ENCODE measurements around the gene DNMT3B.
"Not testable (repeated sequence)": the region's sequence is repeated elsewhere in the genome, so short reads cannot be mapped to it uniquely, and the experiment has no call there.

The DNMT3B gene

DNA sequence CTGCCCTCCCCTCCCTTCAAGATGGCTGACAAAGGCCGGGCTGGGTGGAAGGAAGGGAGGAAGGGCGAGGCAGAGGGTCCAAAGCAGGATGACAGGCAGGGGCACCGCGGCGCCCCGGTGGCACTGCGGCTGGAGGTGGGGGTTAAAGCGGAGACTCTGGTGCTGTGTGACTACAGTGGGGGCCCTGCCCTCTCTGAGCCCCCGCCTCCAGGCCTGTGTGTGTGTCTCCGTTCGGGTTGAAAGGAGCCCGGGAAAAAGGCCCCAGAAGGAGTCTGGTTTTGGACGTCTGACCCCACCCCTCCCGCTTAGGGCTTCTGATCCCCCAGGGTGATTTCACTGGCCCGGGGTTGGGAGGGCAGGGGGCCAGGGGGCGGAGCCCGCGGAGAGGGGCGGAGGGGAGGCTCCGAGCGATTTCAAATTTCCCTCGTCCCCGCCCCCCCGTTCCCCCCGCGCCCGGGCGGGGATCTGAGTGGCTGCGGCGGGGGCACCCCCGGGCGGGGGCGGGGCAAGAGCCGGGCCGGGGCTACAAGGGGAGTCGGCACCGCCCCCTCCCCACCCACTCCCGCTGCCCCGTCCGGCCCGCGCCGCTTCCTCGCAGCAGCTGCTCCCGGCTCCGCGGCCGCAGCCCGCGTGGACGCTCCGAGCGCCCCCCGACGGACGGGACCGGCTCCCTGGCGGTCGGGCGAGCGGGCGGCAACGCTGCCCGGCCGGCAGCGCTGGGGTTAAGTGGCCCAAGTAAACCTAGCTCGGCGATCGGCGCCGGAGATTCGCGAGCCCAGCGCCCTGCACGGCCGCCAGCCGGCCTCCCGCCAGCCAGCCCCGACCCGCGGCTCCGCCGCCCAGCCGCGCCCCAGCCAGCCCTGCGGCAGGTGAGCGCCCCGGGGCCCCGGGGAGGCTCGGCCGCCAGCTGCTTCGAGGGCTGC is at the start of gene DNMT3B:
DNMT3B (plus strand) TSS at position 555 of the 923 bp plus-strand sequence. CDS start 17,939 bp downstream, outside the sequence.
- in situ Hi-C loops (cut with MboI; ENCODE audit: low sequenced_read_pairs), result no loop called here

DNA sequence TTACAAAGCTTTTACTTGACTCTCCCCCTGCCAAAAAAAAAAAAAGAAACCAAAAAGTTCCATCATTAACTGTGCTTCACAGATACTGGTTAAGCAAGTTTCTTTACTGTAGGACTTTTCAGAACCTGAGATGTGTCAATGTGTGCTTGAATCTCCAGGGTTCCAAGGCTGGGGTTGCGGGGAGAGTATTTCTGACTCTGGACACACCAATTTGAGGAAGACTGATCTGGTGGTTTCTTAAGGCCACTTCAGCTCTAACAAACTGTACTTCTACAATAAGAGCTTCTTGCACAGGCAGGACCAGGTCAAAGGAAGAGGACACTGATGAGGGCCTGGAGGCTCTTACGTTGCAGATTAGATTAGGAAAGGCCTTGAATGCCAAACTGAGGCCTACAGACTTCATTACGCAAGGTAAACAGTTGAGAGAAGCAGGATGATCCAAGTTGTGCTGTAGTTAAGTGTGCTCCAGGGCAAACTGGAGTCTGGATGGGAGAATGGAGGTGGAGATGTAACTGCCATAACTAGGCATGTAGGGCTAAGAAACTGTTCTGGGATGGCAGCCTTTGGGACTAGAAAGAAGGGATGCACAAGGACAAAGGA is 43.3 kb upstream of the DNMT3B start:
- in situ Hi-C loops (cut with MboI; ENCODE audit: low sequenced_read_pairs), result no loop called here

DNA sequence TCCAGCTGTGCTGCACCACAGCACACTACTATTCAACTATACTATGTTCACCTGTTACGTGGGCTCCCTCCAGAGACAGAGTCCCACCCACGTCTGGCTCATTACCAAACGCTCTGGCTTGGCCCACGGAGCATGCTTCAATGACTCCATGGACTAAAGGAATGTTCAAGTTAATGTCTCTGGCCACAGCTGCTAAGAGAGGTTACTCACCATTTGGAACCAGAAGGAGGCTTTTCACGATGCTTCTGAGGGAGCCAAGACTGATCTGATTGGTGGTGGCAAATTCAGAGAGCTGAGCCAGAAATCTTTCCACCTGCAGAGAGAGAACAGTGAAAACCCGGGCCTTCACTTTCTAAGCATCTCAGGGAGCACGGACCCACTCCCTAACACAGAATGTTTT is 34.5 kb upstream of the DNMT3B start:
- in situ Hi-C loops (cut with MboI; ENCODE audit: low sequenced_read_pairs), result no loop called here

DNA sequence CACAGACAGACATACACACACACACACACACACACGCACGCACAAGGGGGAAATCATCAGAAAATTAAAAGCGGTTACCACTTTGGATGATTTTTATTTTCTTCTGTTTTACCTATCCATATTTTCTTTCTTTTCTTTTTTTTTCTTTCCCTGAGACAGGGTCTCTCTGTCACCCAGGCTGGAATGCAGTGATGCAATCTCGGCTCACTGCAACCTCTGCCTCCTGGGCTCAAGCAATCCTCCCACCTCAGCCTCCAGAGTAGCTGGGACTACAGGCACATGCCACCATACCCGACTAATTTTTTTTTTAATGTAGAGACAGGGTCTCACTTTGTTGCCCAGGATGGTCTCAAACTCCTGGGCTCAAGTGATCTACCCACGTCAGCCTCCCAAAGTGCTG is 33.8 kb upstream of the DNMT3B start:
- in situ Hi-C loops (cut with MboI; ENCODE audit: low sequenced_read_pairs), result not testable (repeated sequence)

DNA sequence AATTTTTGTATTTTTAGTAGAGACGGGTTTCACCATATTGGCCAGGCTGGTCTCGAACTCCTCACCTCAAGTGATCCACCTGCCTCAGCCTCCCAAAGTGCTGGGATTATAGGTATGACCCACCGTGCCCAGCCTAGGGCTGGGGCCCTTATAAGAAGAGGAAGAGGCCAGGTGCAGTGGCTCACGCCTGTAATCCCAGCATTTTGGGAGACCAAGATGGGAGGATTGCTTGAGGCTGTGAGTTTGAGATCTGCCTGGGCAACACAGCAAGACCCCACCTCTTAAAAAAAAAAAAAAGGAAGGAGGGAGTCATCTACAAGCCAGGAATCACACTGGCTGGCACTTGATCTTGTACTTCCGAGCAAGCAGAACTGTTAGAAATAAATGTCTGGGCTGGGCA is 32.9 kb upstream of the DNMT3B start:
- in situ Hi-C loops (cut with MboI; ENCODE audit: low sequenced_read_pairs), result not testable (repeated sequence)

DNA sequence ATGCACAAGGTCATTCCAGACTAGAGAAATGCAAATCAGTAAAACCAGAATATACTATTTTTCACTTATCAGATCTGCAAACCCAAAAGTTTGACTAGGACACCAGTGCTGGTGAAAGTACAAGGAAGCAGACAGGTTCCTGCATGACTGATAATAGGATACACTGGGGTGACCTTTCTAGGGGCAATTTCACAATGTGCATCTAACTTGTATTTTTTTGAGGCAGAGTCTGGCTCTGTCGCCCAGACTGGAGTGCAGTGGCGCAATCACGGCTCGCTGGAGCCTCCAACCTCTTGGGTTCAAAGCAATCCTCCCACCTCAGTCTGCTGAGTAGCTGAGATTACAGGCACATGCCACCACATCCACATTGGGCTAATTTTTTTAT is 30.3 kb upstream of the DNMT3B start:
- in situ Hi-C loops (cut with MboI; ENCODE audit: low sequenced_read_pairs), result no loop called here

DNA sequence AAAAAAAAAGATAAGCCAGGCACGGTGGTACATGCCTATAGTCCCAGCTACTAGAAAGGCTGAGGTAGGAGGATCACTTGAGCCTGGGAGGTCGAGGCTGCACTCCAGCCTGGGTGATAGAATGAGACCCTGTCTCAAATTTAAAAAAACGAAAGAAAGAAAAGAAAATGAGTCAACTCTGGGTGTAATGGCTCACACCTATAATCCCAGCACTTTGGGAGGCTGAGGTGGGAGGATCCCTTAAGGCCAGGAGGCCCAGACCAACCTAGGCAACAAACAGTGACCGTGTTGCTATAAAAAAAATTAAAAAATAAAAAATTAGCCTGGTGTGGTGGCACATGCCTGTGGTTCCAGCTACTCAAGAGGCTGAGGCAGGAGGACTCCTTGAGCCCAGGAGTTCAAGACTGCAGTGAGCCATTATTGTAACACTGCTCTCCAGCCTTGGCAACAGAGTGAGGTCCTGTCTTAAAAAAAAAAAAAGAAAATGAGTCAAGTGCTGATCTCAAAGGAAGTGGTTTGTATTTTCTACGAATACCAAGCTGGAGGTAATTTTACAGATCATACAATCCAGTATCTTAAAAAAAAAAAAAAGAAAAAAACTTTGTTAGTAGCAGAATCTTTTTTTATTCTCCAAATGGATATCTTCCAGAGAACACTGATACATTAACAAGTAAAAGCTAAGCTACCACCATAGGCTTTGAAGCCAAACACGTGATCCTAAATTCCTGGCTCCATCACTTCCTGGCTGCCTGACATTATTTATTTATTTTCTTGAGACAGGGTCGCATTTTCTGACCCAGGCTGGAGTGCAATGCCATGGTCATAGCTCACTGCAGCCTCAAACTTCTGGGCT is 24.6 kb upstream of the DNMT3B start:
- in situ Hi-C loops (cut with MboI; ENCODE audit: low sequenced_read_pairs), result no loop called here

DNA sequence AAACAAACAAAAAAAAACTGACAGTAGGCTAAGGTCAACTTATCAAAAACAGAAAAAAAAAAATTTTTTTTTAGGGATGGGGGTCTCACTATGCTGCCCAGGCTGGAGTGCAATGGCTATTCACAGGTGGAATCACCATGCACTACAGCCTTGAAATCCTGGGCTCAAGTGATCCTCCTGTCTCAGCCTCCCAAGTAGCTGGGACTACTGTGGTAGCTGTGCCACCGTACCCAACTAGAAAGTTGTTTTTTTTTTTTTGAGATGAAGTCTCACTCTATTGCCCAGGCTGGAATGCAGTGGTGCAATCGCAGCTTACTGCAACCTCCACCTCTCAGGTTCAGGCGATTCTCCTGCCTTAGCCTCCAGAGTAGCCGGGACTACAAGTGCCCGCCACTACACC is 21.0 kb upstream of the DNMT3B start:
- in situ Hi-C loops (cut with MboI; ENCODE audit: low sequenced_read_pairs), result no loop called here

DNA sequence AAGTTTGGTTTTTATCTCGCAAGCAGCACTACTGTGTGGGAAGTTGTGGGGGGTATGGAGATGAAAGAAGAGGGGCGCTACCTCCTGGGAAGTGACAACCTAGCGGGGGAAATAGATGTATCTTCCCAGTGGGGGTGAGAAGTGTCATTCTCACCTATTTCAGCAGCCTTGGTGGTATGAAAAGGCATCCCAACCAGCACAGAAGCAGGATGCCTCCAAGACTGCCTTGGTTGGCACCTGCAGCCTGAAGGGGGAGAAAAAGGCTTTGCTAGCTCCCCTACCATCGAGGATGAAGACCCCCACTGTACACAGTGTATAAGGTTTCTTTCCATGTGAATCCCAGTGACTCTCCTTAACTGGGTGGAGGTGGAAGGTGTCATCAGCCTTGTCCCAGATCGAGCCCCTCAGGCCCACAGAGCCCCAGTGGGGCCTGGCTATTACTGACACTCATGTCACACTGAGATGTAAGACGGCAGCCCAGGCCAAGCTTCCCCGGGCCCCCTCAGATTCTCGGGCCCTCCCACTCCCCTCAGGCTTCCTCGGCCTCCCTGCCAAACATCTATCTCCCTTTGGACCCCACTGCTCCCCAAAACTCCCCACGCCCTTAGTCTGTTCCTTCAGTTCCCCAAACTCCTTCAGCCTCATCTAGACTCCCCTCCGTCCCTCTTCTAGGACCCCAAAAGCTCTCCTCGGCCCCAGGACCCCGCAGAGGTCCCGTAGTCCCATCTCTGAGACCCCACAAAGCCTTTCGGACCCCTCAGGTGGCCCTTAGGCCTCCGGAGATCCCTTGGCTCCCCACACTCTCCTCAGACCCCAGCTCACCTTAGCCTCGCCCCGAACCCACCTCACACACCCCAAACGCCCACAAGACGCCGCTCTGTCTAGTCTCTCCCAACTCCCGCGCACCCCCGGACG is 19.6 kb upstream of the DNMT3B start:
- in situ Hi-C loops (cut with MboI; ENCODE audit: low sequenced_read_pairs), result no loop called here

DNA sequence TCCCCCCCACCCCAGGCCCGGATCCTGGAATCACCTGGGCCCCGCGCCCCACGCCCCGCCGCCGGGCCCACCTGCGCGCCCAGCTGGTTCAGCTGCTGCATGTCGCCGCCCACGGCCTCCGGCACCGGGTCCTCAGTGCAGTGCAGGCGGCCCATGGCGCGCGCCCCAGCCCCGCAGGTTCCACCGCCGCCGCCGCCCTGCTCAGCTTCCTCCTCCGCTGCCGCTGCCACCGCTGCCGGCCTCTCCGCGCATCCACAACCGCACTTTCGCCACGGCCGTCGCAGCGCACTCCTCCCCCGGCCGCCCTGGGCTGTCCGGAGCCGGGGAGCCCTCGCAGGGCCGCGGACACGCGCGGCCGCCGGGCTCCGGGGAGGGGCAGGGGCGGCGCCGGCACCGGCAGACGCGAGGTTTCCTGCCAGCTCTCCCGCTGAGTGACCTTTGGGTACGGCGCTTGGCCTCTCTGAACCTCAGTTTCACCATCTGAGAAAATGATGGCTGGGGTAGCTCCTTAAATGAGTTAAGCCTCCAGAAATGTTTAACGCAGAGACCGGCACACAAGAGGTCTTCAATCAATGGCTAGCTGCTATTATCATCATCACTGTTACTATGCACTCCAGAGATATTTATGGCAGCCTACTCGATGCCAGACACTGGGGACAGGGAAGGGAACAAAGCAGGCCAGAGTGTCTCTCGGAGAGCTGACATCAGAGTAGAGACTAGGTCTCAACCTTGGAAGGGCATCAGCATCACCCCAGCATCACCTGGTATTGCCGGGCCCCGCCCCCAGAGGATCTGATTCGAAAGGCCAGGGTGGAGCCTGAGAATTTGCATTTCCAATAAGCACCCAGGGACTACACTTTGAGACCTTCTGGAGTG is 18.7 kb upstream of the DNMT3B start, which contains the start of gene COMMD7:
COMMD7 (minus strand) TSS at position 231 of the 876 bp plus-strand sequence; CDS start at position 155, 76 bp downstream.
- in situ Hi-C loops (cut with MboI; ENCODE audit: low sequenced_read_pairs), result no loop called here

DNA sequence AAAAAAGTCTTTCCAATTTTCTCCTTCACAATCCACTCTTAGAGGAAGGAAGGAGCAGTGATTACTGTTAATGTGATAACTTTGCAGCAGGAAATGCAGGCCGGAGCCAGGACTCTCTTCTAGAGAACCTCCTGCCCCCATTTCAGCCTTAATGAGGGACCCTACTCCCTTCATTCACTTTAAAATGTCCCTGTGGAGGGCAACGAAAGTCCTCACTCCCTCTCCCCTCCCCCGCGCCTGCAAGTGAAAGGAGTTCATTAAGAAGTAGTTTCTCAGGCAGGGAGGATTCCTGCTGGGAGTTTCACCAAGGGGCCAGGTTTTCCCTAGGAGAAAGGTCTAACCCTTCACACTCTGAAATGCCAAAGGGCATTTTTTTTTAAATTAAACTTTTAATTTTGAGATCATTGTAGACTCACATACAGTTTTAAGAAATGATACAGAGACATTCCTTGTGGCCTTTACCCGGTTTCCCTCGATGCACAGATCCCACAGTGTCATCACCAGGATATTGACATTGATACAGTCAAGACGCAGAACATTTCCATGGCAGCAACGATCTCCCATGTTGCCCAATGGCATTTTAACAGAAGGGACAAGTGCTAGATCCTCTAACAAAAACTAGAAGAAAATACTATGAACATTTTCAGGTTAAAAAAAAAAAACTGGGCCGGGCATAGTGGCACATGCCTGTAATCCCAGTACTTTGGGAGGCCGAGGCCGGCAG is 12.1 kb upstream of the DNMT3B start:
- in situ Hi-C loops (cut with MboI; ENCODE audit: low sequenced_read_pairs), result no loop called here

DNA sequence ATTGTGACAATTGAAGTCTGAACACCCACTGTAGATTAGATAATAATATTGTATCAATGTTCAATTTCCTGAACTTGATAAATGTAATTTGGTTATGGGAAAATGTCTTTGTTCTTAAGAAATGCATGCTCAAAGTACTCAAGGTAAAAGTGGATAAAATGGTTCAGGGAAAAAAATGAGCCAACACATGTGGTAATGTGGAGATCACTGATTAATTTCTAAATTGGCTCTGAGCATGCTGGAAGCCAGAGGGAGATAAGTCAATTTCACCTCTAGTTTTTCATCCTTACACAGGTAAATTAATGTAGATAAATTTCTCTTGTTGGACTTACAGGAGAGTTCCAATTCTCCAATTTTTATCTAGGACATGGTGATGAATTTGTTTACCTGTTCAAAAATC is 10.9 kb upstream of the DNMT3B start:
- in situ Hi-C loops (cut with MboI; ENCODE audit: low sequenced_read_pairs), result no loop called here

DNA sequence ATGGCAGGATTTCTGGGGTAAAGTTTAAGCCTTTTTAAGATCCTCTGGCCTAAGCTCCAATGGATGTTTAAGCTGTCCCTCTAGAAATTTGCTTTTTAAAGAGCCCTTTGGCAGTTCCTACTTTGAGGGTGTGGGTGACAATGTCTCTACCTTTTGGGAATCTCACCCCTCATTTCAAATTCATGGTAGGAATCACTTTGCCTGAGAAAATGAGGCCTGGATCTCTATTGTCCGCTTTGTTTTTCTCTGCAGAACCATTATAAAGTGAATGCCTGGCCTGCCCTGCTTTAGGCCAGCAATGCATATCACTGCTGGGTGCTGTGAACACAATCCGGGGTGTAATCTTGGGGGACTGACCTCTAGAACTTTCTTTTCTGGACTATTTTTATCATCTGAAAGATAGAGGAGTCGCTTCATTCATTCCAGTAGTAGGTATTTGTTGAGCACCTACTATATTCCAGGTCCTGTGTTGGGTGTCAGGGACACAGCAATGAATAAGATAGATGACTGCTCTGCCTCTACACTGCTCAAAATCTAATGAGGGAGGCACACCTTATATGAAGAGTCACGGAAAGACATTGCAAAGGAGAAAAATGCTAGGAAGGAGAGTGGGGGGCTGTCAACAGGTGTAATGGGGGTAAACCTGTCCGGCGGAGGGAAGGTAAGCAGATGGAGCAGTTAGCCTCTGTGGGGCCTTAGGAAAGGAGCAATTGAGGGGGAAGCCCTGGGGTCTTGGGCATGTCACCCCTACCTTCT is 10.3 kb upstream of the DNMT3B start:
- in situ Hi-C loops (cut with MboI; ENCODE audit: low sequenced_read_pairs), result no loop called here

DNA sequence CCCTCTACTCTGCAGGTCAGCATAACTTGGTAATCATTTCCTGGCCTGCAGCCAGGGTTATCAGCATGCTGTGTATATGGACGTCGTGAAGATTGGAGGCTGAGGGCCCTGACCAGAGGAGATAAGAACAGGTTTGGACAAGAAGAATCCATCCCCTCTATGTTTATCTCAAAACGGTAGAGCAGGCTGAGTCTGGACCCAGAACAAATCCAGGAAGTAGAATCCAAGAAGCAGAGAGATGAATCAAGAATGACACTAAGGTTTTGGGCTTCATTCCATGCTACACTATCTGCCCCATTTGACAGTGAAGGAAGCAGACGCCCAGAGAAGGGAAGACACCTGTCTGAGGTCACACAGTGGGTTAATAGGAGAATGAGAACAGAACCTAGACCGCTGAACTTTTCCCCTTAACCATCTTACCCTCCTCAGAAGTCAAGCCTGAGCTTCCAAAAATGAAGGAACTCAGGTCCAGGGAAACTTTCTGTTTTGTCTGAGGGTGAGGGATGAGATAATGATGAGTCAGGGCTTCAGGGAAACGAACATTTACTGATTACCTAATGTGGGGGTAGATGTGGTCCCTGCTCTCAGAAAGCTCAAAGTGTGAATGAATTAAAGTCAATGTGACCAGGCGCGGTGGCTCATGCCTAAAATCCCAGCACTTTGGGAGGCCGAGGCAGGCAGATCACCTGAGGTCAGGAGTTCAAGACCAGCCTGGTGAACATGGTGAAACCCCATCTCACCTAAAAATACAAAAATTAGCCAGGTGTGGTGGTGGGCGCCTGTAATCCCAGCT is 9.5 kb upstream of the DNMT3B start:
- in situ Hi-C loops (cut with MboI; ENCODE audit: low sequenced_read_pairs), result no loop called here

DNA sequence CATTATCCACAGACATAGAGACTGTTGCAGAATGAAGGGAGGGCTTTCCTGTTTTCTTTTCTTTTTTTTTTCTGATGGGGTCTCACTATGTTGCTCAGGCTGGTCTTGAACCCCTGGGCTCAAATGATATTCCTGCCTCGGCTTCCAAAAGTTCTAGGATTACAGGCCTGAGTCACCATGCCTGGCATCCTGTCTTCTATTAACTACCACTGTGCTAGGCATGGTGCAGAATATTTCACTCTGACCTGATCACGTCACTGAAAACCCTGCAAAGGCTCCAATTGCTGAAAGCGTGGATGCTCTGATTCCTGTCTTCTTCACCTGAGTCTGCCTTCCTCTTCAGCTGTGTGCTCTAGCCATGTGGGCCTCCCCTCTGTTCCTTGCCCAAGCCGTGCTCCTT is 8.5 kb upstream of the DNMT3B start:
- in situ Hi-C loops (cut with MboI; ENCODE audit: low sequenced_read_pairs), result no loop called here

DNA sequence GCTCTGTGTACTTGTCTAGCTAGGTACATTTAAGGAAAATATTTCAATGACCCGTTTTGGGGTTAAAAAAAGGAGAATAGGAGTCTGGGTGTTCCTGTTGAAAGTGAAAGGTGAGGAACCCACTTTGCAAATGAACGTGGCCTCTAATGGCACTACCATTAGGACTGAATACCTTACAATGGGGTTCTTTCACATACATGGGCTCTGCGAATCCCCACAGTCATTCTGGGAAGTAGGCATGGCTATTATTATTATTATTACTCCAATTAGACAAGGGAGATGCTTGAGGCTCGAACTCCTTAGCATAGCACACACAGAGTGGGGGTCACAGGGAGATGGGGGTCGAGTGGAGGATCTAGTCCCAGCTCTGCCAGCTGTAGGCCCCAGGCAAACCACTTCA is 6.0 kb upstream of the DNMT3B start:
- in situ Hi-C loops (cut with MboI; ENCODE audit: low sequenced_read_pairs), result no loop called here

DNA sequence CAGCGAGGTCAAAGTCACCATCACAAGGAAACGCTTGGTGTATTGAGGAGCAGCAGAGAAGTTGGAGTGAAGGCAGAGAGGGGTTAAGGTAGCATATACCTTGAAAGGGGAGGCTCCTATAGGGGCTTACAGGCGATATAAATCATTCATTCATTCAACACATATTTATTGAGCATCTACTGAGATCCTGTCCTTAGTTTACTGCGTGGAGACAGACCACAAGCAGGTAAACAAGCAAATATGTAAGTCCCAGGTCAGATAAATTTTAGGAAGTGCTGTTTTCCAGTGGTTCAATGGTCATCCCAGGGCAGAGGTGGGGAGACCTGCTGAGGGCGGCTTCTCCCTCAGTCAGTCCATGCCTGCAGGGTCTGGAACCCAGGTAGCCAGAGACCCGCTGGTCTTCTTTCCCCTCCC is 761 bp upstream of the DNMT3B start:
- in situ Hi-C loops (cut with MboI; ENCODE audit: low sequenced_read_pairs), result no loop called here

Data from hTERT RPE-1 (cell line).